ENCODE data around the gene RNF123.

The RNF123 gene

DNA sequence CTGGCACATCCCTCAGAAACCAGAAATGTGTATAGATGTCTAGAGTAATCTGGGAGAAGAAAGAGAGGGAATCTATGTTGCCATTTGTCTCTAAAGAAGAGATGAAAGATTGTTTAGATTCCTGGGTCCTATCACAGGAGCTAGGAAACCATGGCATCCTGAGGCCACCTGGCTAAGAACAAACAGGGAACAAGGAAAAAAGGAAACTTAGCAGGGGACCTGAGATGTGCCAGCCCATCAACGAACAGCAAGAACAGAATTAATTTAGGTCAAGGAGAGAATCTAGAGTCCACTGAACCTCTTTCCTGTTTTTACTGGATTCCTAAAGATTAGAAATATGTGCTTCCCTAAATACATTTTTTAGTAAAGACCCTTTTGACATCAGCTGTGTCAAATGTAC lies 66.7 kb downstream of the RNF123 start:
- DNase-seq = no peak

- DNase-seq = no peak
Measured at GRCh38 chr3:49757197-49757596, 67.8 kb downstream of the RNF123 start.

DNA sequence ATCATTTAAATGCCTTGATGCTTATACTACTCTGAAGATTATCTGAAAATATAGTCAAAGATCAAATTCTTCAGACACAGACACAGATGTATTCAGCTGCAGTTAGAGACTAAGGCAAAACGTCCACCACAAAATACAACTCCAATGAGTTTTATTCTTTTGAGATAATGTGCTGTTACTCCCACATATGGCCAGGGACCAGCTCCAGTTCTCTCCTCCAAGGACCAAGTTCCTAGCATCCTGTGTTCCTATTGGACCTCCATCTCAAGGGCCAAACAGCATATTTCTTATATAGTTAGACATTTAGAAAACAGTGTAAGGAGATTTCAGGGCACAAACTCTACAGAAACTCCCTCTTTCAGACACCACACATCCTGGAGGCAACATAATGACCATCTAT lies 69.9 kb downstream of the RNF123 start:
- no peak for DNase-seq

GRCh38 chr3:49761661-49762060 lies 72.3 kb downstream of the RNF123 start:
- no peak for DNase-seq

DNA sequence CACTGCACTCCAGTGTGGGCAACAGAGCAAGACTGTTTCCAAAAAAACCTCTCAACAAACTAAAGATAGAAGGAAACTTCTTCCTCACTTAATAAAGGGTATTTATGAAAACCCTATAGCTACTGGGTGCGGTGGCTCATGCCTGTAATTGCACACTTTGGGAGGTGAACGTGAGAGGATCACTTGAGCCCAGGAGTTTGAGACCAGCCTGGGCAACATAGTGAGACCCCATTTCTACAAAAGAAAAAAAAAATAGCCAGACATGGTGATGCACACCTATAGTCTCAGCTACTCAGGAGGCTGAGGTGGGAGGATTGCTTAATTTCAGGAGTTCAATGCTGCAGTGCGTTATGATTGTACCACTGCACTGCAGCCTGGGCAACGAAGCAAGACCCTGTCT lies 74.6 kb downstream of the RNF123 start:
- DNase-seq = no peak

GRCh38 chr3:49769286-49769915 lies 80.0 kb downstream of the RNF123 start:
- DNase-seq = no peak

- no peak for DNase-seq
Measured at GRCh38 chr3:49769926-49770325, 80.6 kb downstream of the RNF123 start.

Data from CD4-positive, alpha-beta T cell treated with Interleukin-15 for 1 hour (primary cell).